PC-9 (cell line): ENCODE data around the gene BTN2A1. TPM values are rescaled to one million over a fixed set of nuclear protein-coding genes. Genes with fewer than 3 reads are reported as not detected.

ENCODE experiments used
- BruUV-seq: library from RNA; stranded (reverse); fragments of 400-500 nt; replicated peaks from 2 replicates; lab custom pipeline; 2021; lab: Mats Ljungman, UMichigan
- CTCF ChIA-PET: fragments of 300-600 bp; sonication (Branson Sonifier 250); formaldehyde crosslinking; loops from one replicate; lab custom pipeline; 2022; ENCODE audit warnings: antibody characterized with exemption; lab: Charles Lee
- POLR2A ChIA-PET: fragments of 300-600 bp; sonication (Branson Sonifier 250); formaldehyde crosslinking; loops from one replicate; lab custom pipeline; 2022; ENCODE audit warnings: antibody characterized with exemption; ENCODE audit not compliant: unreplicated experiment; lab: Charles Lee
- DNase-seq, 2 experiments: peaks; one replicate each; pipeline versions ENCODE4 v3.0.0 to v3.0.0-alpha.2; 2015 to 2022; ENCODE audit warnings: mixed read lengths in 1 of 2
- H2AFZ ChIP-seq: fragments of 200-600 bp; sonication (generic); 2 replicates; pipeline ENCODE4 v1.8.1; 2017; ENCODE audit warnings: antibody characterized with exemption
- H3F3A ChIP-seq: fragments of 200-600 bp; sonication (generic); 2 replicates; pipeline ENCODE4 v1.8.1; 2017; ENCODE audit warnings: antibody characterized with exemption, mild to moderate bottlenecking, low read depth; ENCODE audit not compliant: insufficient read depth
- H3K27ac ChIP-seq: fragments of 200-600 bp; sonication (generic); 2 replicates; pipeline ENCODE4 v1.6.1; 2016; ENCODE audit warnings: mixed run types
- H3K27me3 ChIP-seq: fragments of 200-600 bp; sonication (generic); 2 replicates; pipeline ENCODE4 v1.6.1; 2016; ENCODE audit warnings: low read depth, mixed run types; ENCODE audit not compliant: insufficient read depth
- H3K36me3 ChIP-seq: fragments of 200-600 bp; sonication (generic); 2 replicates; pipeline ENCODE4 v1.6.1; 2016; ENCODE audit warnings: low read depth, mixed run types
- H3K4me1 ChIP-seq: fragments of 200-600 bp; sonication (generic); replicated peaks from 2 replicates; pipeline ENCODE4 v1.6.1; 2016; ENCODE audit warnings: mixed run types; ENCODE audit not compliant: insufficient read depth
- H3K4me2 ChIP-seq: fragments of 200-600 bp; sonication (generic); 2 replicates; pipeline ENCODE4 v1.6.1; 2017; ENCODE audit warnings: mixed run types
- H3K4me3 ChIP-seq: fragments of 200-600 bp; sonication (generic); 2 replicates; pipeline ENCODE4 v1.6.1; 2016; ENCODE audit warnings: mixed run types
- H3K79me2 ChIP-seq: fragments of 200-600 bp; sonication (generic); 2 replicates; pipeline ENCODE4 v1.6.1; 2017; ENCODE audit warnings: low read depth, mixed run types
- H3K9me2 ChIP-seq: fragments of 200-600 bp; sonication (generic); 2 replicates; pipeline ENCODE4 v1.8.1; 2017; ENCODE audit warnings: mild to moderate bottlenecking; ENCODE audit not compliant: insufficient read depth
- H3K9me3 ChIP-seq: fragments of 200-600 bp; sonication (generic); 2 replicates; pipeline ENCODE4 v1.8.1; 2016; ENCODE audit warnings: low read depth; ENCODE audit not compliant: insufficient read depth
- H4K20me1 ChIP-seq: fragments of 200-600 bp; sonication (generic); 2 replicates; pipeline ENCODE4 v1.8.1; 2017; ENCODE audit not compliant: insufficient read depth
- CTCF ChIP-seq: fragments of 200-600 bp; sonication (generic); conservative IDR thresholded peaks from 2 replicates; pipeline ENCODE4 v1.6.1; 2017; ENCODE audit warnings: mixed run types, antibody characterized with exemption, mild to moderate bottlenecking, moderate library complexity
- EZH2 ChIP-seq: fragments of 200-600 bp; sonication (generic); IDR thresholded peaks from 2 replicates; pipeline ENCODE4 v1.8.0; 2017; ENCODE audit warnings: antibody characterized with exemption, low read depth
- intact Hi-C: fragments of 100-400 bp; cut with micrococcal nuclease; formaldehyde crosslinking; loops from one replicate; pipeline ENCODE4 v1.10.0; 2022; ENCODE audit not compliant: unreplicated experiment
- total RNA-seq: library from RNA; stranded (reverse); gene quantifications from 2 replicates; pipeline ENCODE4 v1.2.3, GENCODE V29; 2021

The BTN2A1 gene
- total RNA-seq, 1 experiment from 2014 or later, result 19.5 TPM

GRCh38 chr6:26474439-26474881 is 16.7 kb downstream of the BTN2A1 start:
- ChIA-PET POLR2A (interaction anchor here (0.6 to 1.0 kb wide), 6 partner anchors 63 to 859 kb away, joined by 3 to 10 read pairs (median 4); partner anchors contain the start of gene HMGN4), CTCF (no interaction called here)
- peak overlapping the region; percentile 62 for H3K4me3 ChIP-seq
- TF ChIP-seq EZH2 (no peak), CTCF (no peak)
- no peaks in the 10 kb centered on the region for H3K36me3 ChIP-seq
- peak overlapping the region; percentile 79 for H2AFZ ChIP-seq
- intact Hi-C loops, result no loop called here
- H3K27ac ChIP-seq, result peak overlapping the region; percentile 76
- DNase-seq, result no peak
- no peaks in the 10 kb centered on the region for H3K27me3 ChIP-seq
- no peaks in the 10 kb centered on the region for H3K79me2 ChIP-seq
- peak overlapping the region; percentile 83 for H3K4me2 ChIP-seq
- H3K4me1 ChIP-seq, result peaks cover 29% of the 10 kb centered on the region
- no peaks in the 10 kb centered on the region for H3K9me2 ChIP-seq
- peaks cover 14% of the 10 kb centered on the region; the same call in 1 of the 2 replicates for H3F3A ChIP-seq
- no peaks in the 10 kb centered on the region for H4K20me1 ChIP-seq
- TSS peak; percentile 53 for BruUV-seq
- no peaks in the 10 kb centered on the region for H3K9me3 ChIP-seq

- TF ChIP-seq EZH2, result no peak
- no peak for TF ChIP-seq CTCF
- Histone ChIP-seq H3K36me3 (no peaks in the 10 kb centered on the region), H3K4me2 (peak overlapping the region; percentile 83), H3K79me2 (no peaks in the 10 kb centered on the region), H2AFZ (no peak overlapping the region), H3K9me2 (no peaks in the 10 kb centered on the region), H3K27me3 (no peaks in the 10 kb centered on the region), H3K4me1 (peaks cover 29% of the 10 kb centered on the region), H3F3A (peaks cover 14% of the 10 kb centered on the region; the same call in 1 of the 2 replicates), H3K9me3 (no peaks in the 10 kb centered on the region), H3K27ac (no peak overlapping the region), H4K20me1 (no peaks in the 10 kb centered on the region), H3K4me3 (no peak overlapping the region)
- DNase-seq, result peak in 1 of 2 experiments; percentile 47
- ChIA-PET POLR2A (no interaction called here), CTCF (no interaction called here)
- intact Hi-C loops, result loop anchor here (1.0 kb wide), 1 partner anchor 45 kb away; no protein-coding TSS in a partner anchor
- BruUV-seq, result no TSS peak
Observed at GRCh38 chr6:26475823-26476729, 18.3 kb downstream of the BTN2A1 start.

- no peak for DNase-seq
- Histone ChIP-seq H3K36me3 (no peaks in the 10 kb centered on the region), H3F3A (peaks cover 14% of the 10 kb centered on the region; the same call in 1 of the 2 replicates), H3K9me3 (no peaks in the 10 kb centered on the region), H3K79me2 (no peaks in the 10 kb centered on the region), H3K4me1 (peaks cover 29% of the 10 kb centered on the region), H2AFZ (no peak overlapping the region), H3K27ac (no peak overlapping the region), H3K4me3 (no peak overlapping the region), H3K4me2 (no peak overlapping the region), H3K27me3 (no peaks in the 10 kb centered on the region), H4K20me1 (no peaks in the 10 kb centered on the region), H3K9me2 (no peaks in the 10 kb centered on the region)
- TF ChIP-seq EZH2, result no peak
- TF ChIP-seq CTCF, result no peak
- ChIA-PET POLR2A (no interaction called here), CTCF (no interaction called here)
- no TSS peak for BruUV-seq
- intact Hi-C loops, result no loop called here
Observed at GRCh38 chr6:26476896-26477295, 19.1 kb downstream of the BTN2A1 start.
